T-helper 1 cell treated with Interleukin-12 subunit alpha and Interleukin-12 subunit beta and Interleukin-4 antibody, amounts not matched to agents 30 ng/mL and 1 ng/mL, for 36 hours (primary cell): Measurements from ENCODE around the gene FAM43A. TPM values are rescaled to one million over a fixed set of nuclear protein-coding genes. Genes with fewer than 3 reads are reported as not detected.

ENCODE experiments used
- intact Hi-C: fragments of 100-400 bp; cut with micrococcal nuclease; formaldehyde crosslinking; loops from one replicate; pipeline ENCODE4 v1.15.1; 2024
- total RNA-seq: library from RNA; stranded (reverse); gene quantifications from 2 replicates; pipeline ENCODE4 v1.2.3, GENCODE V29; 2022

FAM43A gene
- total RNA-seq, 1 donor from 2014 or later: 2.9 TPM

GRCh38 chr3:194702545-194702944 lies 16.9 kb downstream of the FAM43A start:
- intact Hi-C loops: no loop called here

- intact Hi-C loops: no loop called here
These were observed 19.5 kb downstream of the FAM43A start for GRCh38 chr3:194705227-194705626.

GRCh38 chr3:194705761-194706160 lies 20.1 kb downstream of the FAM43A start:
- intact Hi-C loops: no loop called here

- intact Hi-C loops: no loop called here
These were observed 21.5 kb downstream of the FAM43A start for GRCh38 chr3:194707147-194707540.

- intact Hi-C loops: no loop called here
These were observed 25.6 kb downstream of the FAM43A start for GRCh38 chr3:194711286-194711685.

- intact Hi-C loops: no loop called here
These were observed 26.2 kb downstream of the FAM43A start for GRCh38 chr3:194711913-194712312.

- intact Hi-C loops: no loop called here
These were observed 27.8 kb downstream of the FAM43A start for GRCh38 chr3:194713299-194714136.

GRCh38 chr3:194714137-194714455 lies 28.4 kb downstream of the FAM43A start:
- intact Hi-C loops: no loop called here

- intact Hi-C loops: no loop called here
These were observed 28.9 kb downstream of the FAM43A start for GRCh38 chr3:194714564-194714963.

- intact Hi-C loops: no loop called here
These were observed 29.5 kb downstream of the FAM43A start for GRCh38 chr3:194715022-194715800.

- intact Hi-C loops: no loop called here
These were observed 32.4 kb downstream of the FAM43A start for GRCh38 chr3:194718079-194718478.

- intact Hi-C loops: no loop called here
These were observed 34.4 kb downstream of the FAM43A start for GRCh38 chr3:194720048-194720447.

- intact Hi-C loops: no loop called here
These were observed 38.3 kb downstream of the FAM43A start for GRCh38 chr3:194723846-194724618.

- intact Hi-C loops: no loop called here
These were observed 39.7 kb downstream of the FAM43A start for GRCh38 chr3:194725346-194725745.

- intact Hi-C loops: no loop called here
These were observed 41.9 kb downstream of the FAM43A start for GRCh38 chr3:194727435-194728128.

GRCh38 chr3:194728986-194729385 lies 43.3 kb downstream of the FAM43A start:
- intact Hi-C loops: no loop called here

GRCh38 chr3:194730365-194730764 lies 44.7 kb downstream of the FAM43A start:
- intact Hi-C loops: no loop called here

- intact Hi-C loops: no loop called here
These were observed 45.9 kb downstream of the FAM43A start for GRCh38 chr3:194731506-194732073.

- intact Hi-C loops: no loop called here
These were observed 46.9 kb downstream of the FAM43A start for GRCh38 chr3:194732617-194733016.

- intact Hi-C loops: no loop called here
These were observed 50.7 kb downstream of the FAM43A start for GRCh38 chr3:194736277-194736895.
